GM15510 (cell line): Measurements from ENCODE around the gene DYNLT4.

Experiments
- POLR2A ChIP-seq: IDR thresholded peaks from 3 replicates; pipeline ENCODE4 v1.6.1; 2011; ENCODE audit warnings: borderline replicate concordance; ENCODE audit not compliant: insufficient read length; ENCODE audit errors: extremely low read depth

The DYNLT4 gene

GRCh38 chr1:44775930-44776729 lies 31.0 kb downstream of the DYNLT4 start:
- TF ChIP-seq POLR2A: no peak

- peak; percentile 99 for TF ChIP-seq POLR2A
Observed at GRCh38 chr1:44775078-44775929, 31.8 kb downstream of the DYNLT4 start, which contains the start of gene RPS8. Gene RPS8 (plus strand): TSS chr1:44775540. CDS start chr1:44775597, 57 bp downstream.

DNA sequence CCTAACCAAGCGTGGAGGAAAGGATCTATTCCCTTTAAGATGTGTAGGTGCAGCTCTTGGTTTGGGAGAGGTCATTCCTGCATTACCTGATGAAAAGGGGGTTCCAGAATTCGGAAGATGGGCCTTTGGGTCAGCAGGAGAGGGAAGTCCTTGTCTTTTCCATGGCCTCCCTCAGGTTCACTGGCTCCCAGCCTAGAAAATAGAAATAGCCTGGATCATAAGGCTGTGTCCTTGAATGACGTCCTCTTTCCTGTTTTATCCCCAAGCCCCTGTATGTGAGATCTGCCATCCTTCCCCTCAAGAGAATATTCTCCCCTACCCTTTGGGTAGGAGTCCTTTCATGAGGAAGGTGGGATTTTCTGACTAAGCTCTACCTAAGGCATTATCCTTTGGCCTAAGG lies 46.3 kb downstream of the DYNLT4 start:
- TF ChIP-seq POLR2A: no peak

GRCh38 chr1:44759077-44759476 lies 48.1 kb downstream of the DYNLT4 start:
- TF ChIP-seq POLR2A: no peak

- no peak for TF ChIP-seq POLR2A
Observed at GRCh38 chr1:44757420-44757819, 49.7 kb downstream of the DYNLT4 start.
